Pons (tissue), 1 donor: Measurements from ENCODE around the gene ZNF19.

ENCODE experiments used
- DNase-seq: peaks from one replicate; pipeline ENCODE4 v3.0.0-alpha.2; 2016; ENCODE audit warnings: low spot score

The ZNF19 gene

GRCh38 chr16:71441348-71442050 lies 47.6 kb downstream of the ZNF19 start:
- DNase-seq: no peak

- no peak for DNase-seq
These were observed 48.3 kb downstream of the ZNF19 start for GRCh38 chr16:71440669-71441347.

GRCh38 chr16:71439523-71439922 lies 49.6 kb downstream of the ZNF19 start:
- DNase-seq: no peak

GRCh38 chr16:71436473-71436872 lies 52.7 kb downstream of the ZNF19 start:
- no peak for DNase-seq

- no peak for DNase-seq
These were observed 56.2 kb downstream of the ZNF19 start for GRCh38 chr16:71432906-71433305.

- no peak for DNase-seq
These were observed 57.1 kb downstream of the ZNF19 start for GRCh38 chr16:71431991-71432390.

GRCh38 chr16:71431176-71431575 lies 57.9 kb downstream of the ZNF19 start:
- no peak for DNase-seq

GRCh38 chr16:71430744-71431143 lies 58.4 kb downstream of the ZNF19 start:
- DNase-seq: no peak

GRCh38 chr16:71429581-71429980 lies 59.5 kb downstream of the ZNF19 start:
- DNase-seq: no peak

- no peak for DNase-seq
These were observed 60.2 kb downstream of the ZNF19 start for GRCh38 chr16:71428883-71429282.

- DNase-seq: no peak
These were observed 60.7 kb downstream of the ZNF19 start for GRCh38 chr16:71428385-71428784.

GRCh38 chr16:71426880-71427615 lies 62.1 kb downstream of the ZNF19 start:
- DNase-seq: no peak

- peak; percentile 17 for DNase-seq
These were observed 62.9 kb downstream of the ZNF19 start for GRCh38 chr16:71426069-71426879.

GRCh38 chr16:71425746-71426068 lies 63.4 kb downstream of the ZNF19 start:
- DNase-seq: no peak

GRCh38 chr16:71424626-71425025 lies 64.5 kb downstream of the ZNF19 start:
- no peak for DNase-seq

GRCh38 chr16:71423865-71424264 lies 65.3 kb downstream of the ZNF19 start:
- DNase-seq: no peak
